H54 (cell line): ENCODE data around the gene UCN.

Experiments
- DNase-seq: peaks from one replicate; pipeline ENCODE4 v3.0.0; 2011; ENCODE audit warnings: low spot score, mixed read lengths; ENCODE audit not compliant: insufficient read length
- FAIRE-seq: peaks from 3 replicates; lab custom pipeline; 2011; peaks lifted over from hg19 to GRCh38; lab: Jason Lieb, UNC
- POLR2A ChIP-seq: IDR thresholded peaks from 2 replicates; pipeline ENCODE4 v1.6.1; 2011; ENCODE audit warnings: low read depth, mild to moderate bottlenecking, low read length

UCN gene

GRCh38 chr2:27265536-27265870 is 42.7 kb downstream of the UCN start:
- DNase-seq (no peak), FAIRE-seq (no peak)
- TF ChIP-seq POLR2A = no peak

GRCh38 chr2:27264753-27265535 is 43.3 kb downstream of the UCN start:
- FAIRE-seq = no peak
- TF ChIP-seq POLR2A = no peak

GRCh38 chr2:27264253-27264752 is 43.9 kb downstream of the UCN start:
- DNase-seq = no peak
- no peak for TF ChIP-seq POLR2A
- no peak for FAIRE-seq

More at GRCh38 chr2:27264753-27265535, 43.3 kb downstream of the UCN start:
- no peak for DNase-seq

- FAIRE-seq = no peak
- no peak for TF ChIP-seq POLR2A
Observed at GRCh38 chr2:27263287-27264252, 44.7 kb downstream of the UCN start.

GRCh38 chr2:27262379-27263286 is 45.6 kb downstream of the UCN start, which contains the start of gene SLC30A3:
TSS of gene SLC30A3 (minus strand) at chr2:27263047. CDS start at chr2:27262906, 141 bp downstream.
- no peak for FAIRE-seq
- TF ChIP-seq POLR2A = 0 out of 2 replicates have a peak, but pooled peaks have one; percentile 35

More at GRCh38 chr2:27263287-27264252, 44.7 kb downstream of the UCN start:
- no peak for DNase-seq

GRCh38 chr2:27261926-27262298 is 46.3 kb downstream of the UCN start:
- no peak for TF ChIP-seq POLR2A
- FAIRE-seq (no peak), DNase-seq (no peak)

More at GRCh38 chr2:27262379-27263286, 45.6 kb downstream of the UCN start, which contains the start of gene SLC30A3:
- peak; percentile 97 for DNase-seq

- no peak for FAIRE-seq
- DNase-seq = no peak
- no peak for TF ChIP-seq POLR2A
Observed at GRCh38 chr2:27261241-27261925, 46.9 kb downstream of the UCN start.

- no peak for TF ChIP-seq POLR2A
- DNase-seq = no peak
- no peak for FAIRE-seq
Observed at GRCh38 chr2:27258051-27258450, 50.2 kb downstream of the UCN start.
